DND-41 (cell line): ENCODE results near the gene SERTM1.

Source experiments
- ATAC-seq: fragments of 200-7000 bp; cut with Tn5 transposase; 3 replicates; pipeline ENCODE4 v1.9.1; 2021; ENCODE audit warnings: low read depth; ENCODE audit not compliant: insufficient read depth
- DNase-seq: peaks from one replicate; pipeline ENCODE4 v3.0.0-alpha.2; 2020
- H2AFZ ChIP-seq: 2 replicates; pipeline ENCODE4 v1.6.0; 2012; ENCODE audit warnings: low read depth, low read length
- H3K27ac ChIP-seq: 2 replicates; pipeline ENCODE4 v1.5.1; 2012; ENCODE audit warnings: low read length, inconsistent platforms
- H3K27me3 ChIP-seq: fragments of 200-600 bp; sonication (generic); 2 replicates; pipeline ENCODE4 v1.6.0; 2012; ENCODE audit warnings: low read length, mild to moderate bottlenecking, inconsistent platforms; ENCODE audit not compliant: insufficient read depth, poor library complexity
- H3K36me3 ChIP-seq: 2 replicates; pipeline ENCODE4 v1.5.1; 2012; ENCODE audit warnings: low read length, inconsistent platforms; ENCODE audit not compliant: insufficient read depth
- H3K4me1 ChIP-seq: 2 replicates; pipeline ENCODE4 v1.5.1; 2012; ENCODE audit warnings: mild to moderate bottlenecking, low read length; ENCODE audit not compliant: insufficient read depth
- H3K4me2 ChIP-seq: 2 replicates; pipeline ENCODE4 v1.6.0; 2012; ENCODE audit warnings: mild to moderate bottlenecking, moderate library complexity, low read length, inconsistent platforms; ENCODE audit not compliant: insufficient read depth
- H3K4me3 ChIP-seq, 2 experiments: fragments of 200-600 bp in 1 of 2; shearing (Covaris generic) in 1 of 2; 2 replicates each; pipeline ENCODE4 v1.5.1; 2012 to 2016; ENCODE audit warnings: inconsistent platforms in 2 of 2, low read length in 2 of 2, mild to moderate bottlenecking in 2 of 2, low read depth in 1 of 2, moderate library complexity in 1 of 2
- H3K79me2 ChIP-seq: 2 replicates; pipeline ENCODE4 v1.6.0; 2012; ENCODE audit warnings: low read length, inconsistent platforms; ENCODE audit not compliant: insufficient read depth
- H3K9ac ChIP-seq: 2 replicates; pipeline ENCODE4 v1.6.0; 2012; ENCODE audit warnings: low read depth, mild to moderate bottlenecking, inconsistent platforms, low read length, moderate library complexity
- H3K9me3 ChIP-seq: 2 replicates; pipeline ENCODE4 v1.5.1; 2012; ENCODE audit warnings: low read length, moderate library complexity, mild to moderate bottlenecking, inconsistent platforms; ENCODE audit not compliant: insufficient read depth, severe bottlenecking
- H4K20me1 ChIP-seq: 2 replicates; pipeline ENCODE4 v1.6.0; 2012; ENCODE audit warnings: low read length; ENCODE audit not compliant: insufficient read depth
- EZH2 ChIP-seq: IDR thresholded peaks from 3 replicates; pipeline ENCODE4 v1.6.1; 2012; ENCODE audit warnings: borderline replicate concordance, low read depth, mild to moderate bottlenecking, moderate library complexity, low read length, inconsistent platforms; ENCODE audit not compliant: severe bottlenecking
- TF ChIP-seq, protein P1 (sequence below): IDR thresholded peaks from 2 replicates; pipeline ENCODE4 v1.5.1; 2012; ENCODE audit warnings: borderline replicate concordance, low read length, moderate library complexity, mild to moderate bottlenecking; ENCODE audit not compliant: poor library complexity, severe bottlenecking; ENCODE audit errors: extremely low read depth

SERTM1 gene

DNA sequence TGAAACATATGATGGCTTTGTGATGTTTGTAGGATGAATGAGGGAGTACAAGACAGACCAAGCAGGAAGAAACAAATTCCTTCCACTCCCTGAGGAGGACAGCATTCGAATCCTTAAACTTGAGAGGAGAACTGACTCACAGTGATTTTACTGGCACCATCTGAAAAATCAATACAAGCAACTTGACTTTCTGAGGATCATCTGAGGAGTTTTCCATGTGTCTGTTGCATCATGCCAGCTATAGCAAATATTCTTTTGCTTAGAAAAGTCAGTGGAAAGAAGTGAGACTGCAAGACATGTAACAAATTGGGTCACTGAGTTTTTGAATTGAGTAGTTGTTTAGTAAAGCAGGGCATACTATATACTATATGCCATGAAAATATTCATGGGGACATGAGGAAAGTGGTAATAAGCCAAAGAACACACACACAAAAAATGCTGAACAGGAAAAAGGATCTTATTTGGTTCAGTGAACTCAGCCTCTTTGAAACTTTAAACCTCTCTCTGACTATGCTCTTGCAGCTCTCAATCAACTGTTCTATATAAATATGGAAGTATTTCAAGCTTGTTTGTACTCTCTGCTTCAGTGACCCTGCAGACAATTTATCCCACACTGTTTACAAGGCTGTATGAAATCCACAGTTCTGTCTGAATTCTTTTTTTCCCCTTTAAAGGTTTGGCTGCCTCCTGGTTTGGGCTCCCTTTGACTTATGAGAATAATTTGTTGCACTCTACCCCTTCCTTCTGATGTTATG is 35.5 kb downstream of the SERTM1 start:
- H3K4me1 ChIP-seq: no peaks in the 10 kb centered on the region
- H3K27me3 ChIP-seq: no peaks in the 10 kb centered on the region
- no peaks in the 10 kb centered on the region for H3K36me3 ChIP-seq
- TF ChIP-seq, protein P1, sequence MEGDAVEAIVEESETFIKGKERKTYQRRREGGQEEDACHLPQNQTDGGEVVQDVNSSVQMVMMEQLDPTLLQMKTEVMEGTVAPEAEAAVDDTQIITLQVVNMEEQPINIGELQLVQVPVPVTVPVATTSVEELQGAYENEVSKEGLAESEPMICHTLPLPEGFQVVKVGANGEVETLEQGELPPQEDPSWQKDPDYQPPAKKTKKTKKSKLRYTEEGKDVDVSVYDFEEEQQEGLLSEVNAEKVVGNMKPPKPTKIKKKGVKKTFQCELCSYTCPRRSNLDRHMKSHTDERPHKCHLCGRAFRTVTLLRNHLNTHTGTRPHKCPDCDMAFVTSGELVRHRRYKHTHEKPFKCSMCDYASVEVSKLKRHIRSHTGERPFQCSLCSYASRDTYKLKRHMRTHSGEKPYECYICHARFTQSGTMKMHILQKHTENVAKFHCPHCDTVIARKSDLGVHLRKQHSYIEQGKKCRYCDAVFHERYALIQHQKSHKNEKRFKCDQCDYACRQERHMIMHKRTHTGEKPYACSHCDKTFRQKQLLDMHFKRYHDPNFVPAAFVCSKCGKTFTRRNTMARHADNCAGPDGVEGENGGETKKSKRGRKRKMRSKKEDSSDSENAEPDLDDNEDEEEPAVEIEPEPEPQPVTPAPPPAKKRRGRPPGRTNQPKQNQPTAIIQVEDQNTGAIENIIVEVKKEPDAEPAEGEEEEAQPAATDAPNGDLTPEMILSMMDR: no peak
- no peak for TF ChIP-seq EZH2
- DNase-seq (no peak), ATAC-seq (no peak)
- H4K20me1 ChIP-seq: no peaks in the 10 kb centered on the region
- no peaks in the 10 kb centered on the region for H3K79me2 ChIP-seq
- no peak overlapping the region for H3K4me3 ChIP-seq
- no peak overlapping the region for H3K9ac ChIP-seq
- no peak overlapping the region for H3K27ac ChIP-seq
- no peaks in the 10 kb centered on the region for H3K9me3 ChIP-seq
- H2AFZ ChIP-seq: no peak overlapping the region
- no peak overlapping the region for H3K4me2 ChIP-seq

DNA sequence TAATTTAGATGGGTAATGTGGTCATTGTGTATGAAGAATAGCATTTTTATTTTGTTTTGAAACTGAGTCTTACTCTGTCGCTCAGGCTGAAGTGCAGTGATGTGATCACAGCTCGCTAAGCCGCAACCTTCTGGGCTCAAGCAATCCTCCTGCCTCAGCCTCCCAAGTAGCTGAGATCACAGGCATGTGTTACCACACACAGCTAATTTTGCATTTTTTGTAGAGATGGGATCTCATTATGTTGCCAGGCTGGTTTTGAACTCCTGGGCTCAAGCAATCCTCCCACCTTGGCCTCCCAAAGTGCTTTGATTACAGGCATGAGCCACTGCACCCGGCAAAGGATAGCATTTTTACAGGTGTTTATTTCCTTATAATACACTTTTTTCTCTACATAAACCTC is 36.6 kb downstream of the SERTM1 start:
- no peaks in the 10 kb centered on the region for H3K4me1 ChIP-seq
- TF ChIP-seq, protein P1: no peak
- TF ChIP-seq EZH2: no peak
- H4K20me1 ChIP-seq: no peaks in the 10 kb centered on the region
- no peak overlapping the region for H3K9ac ChIP-seq
- H3K9me3 ChIP-seq: no peaks in the 10 kb centered on the region
- H3K27me3 ChIP-seq: no peaks in the 10 kb centered on the region
- no peak for DNase-seq
- no peaks in the 10 kb centered on the region for H3K79me2 ChIP-seq
- ATAC-seq: no peak
- H2AFZ ChIP-seq: no peak overlapping the region
- H3K4me3 ChIP-seq: no peak overlapping the region
- H3K4me2 ChIP-seq: no peak overlapping the region
- H3K27ac ChIP-seq: no peak overlapping the region
- no peaks in the 10 kb centered on the region for H3K36me3 ChIP-seq

DNA sequence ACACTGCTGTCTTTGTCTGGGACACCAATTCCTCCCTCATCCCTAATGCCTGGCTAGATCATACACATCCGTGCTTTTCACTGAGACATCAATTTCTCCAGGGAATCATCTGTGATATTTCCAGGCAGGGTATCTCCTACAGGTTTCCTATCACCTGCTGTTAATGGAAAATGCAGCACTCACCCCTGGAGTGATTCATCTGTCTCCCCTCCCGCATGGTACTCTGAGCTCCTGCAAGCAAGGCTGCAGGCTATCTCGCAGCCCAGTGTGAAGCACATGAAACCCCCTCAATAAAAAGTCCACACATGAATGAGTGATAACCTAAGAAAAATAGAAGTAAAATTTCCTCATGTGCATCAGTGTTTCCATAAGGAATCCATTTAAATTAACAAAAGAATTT is 38.5 kb downstream of the SERTM1 start:
- H3K9ac ChIP-seq: no peak overlapping the region
- no peaks in the 10 kb centered on the region for H4K20me1 ChIP-seq
- ATAC-seq (no peak), DNase-seq (no peak)
- H3K27me3 ChIP-seq: no peaks in the 10 kb centered on the region
- no peaks in the 10 kb centered on the region for H3K4me1 ChIP-seq
- no peak for TF ChIP-seq EZH2
- TF ChIP-seq, protein P1: no peak
- no peaks in the 10 kb centered on the region for H3K36me3 ChIP-seq
- H3K9me3 ChIP-seq: no peaks in the 10 kb centered on the region
- H3K79me2 ChIP-seq: no peaks in the 10 kb centered on the region
- no peak overlapping the region for H3K27ac ChIP-seq
- H3K4me3 ChIP-seq: no peak overlapping the region
- H2AFZ ChIP-seq: no peak overlapping the region
- H3K4me2 ChIP-seq: no peak overlapping the region

DNA sequence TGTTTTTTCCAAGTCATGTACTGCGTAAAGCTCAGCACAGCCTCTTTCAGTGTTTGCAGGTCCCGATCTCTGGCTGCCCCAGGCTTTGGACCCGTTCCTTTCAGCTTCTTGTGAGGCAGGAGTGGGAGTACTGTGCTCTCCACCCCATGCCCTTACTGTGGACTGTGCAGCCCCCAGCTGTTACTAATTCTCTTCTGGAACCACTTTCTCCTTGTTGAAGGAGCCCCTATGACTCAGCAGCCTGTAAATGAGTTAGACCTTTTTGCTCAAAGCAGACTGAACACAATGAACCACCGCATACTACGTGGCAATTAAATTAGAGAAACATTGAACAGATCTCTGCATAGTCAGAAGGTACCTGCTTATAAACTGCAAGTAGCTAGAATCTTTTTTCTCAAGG is 39.0 kb downstream of the SERTM1 start:
- TF ChIP-seq, protein P1: no peak
- TF ChIP-seq EZH2: no peak
- H3K36me3 ChIP-seq: no peaks in the 10 kb centered on the region
- no peak overlapping the region for H3K4me3 ChIP-seq
- H3K27ac ChIP-seq: no peak overlapping the region
- no peak overlapping the region for H2AFZ ChIP-seq
- H3K9ac ChIP-seq: no peak overlapping the region
- no peaks in the 10 kb centered on the region for H3K27me3 ChIP-seq
- no peaks in the 10 kb centered on the region for H3K4me1 ChIP-seq
- ATAC-seq: no peak
- H4K20me1 ChIP-seq: no peaks in the 10 kb centered on the region
- H3K79me2 ChIP-seq: no peaks in the 10 kb centered on the region
- no peak for DNase-seq
- H3K4me2 ChIP-seq: no peak overlapping the region
- H3K9me3 ChIP-seq: no peaks in the 10 kb centered on the region
